Muscle layer of colon (tissue), 2 donors: Measurements from ENCODE around the gene SCGB1D4.
"Not testable (repeated sequence)": the region's sequence is repeated elsewhere in the genome, so short reads cannot be mapped to it uniquely, and the experiment has no call there.

Source experiments
- H3K27ac ChIP-seq: one replicate; pipeline ENCODE4 v1.7.0; 2013; ENCODE audit warnings: low read depth, mild to moderate bottlenecking, low read length, moderate library complexity
- H3K27me3 ChIP-seq, 2 donors: one replicate each; pipeline ENCODE4 v1.7.0; 2013; ENCODE audit warnings: low read length in 2 of 2, mild to moderate bottlenecking in 2 of 2; ENCODE audit not compliant: insufficient read depth in 2 of 2, control insufficient read depth in 1 of 2
- H3K36me3 ChIP-seq: one replicate; pipeline ENCODE4 v1.7.0; 2013; ENCODE audit warnings: mild to moderate bottlenecking, low read length; ENCODE audit not compliant: insufficient read depth
- H3K4me1 ChIP-seq: one replicate; pipeline ENCODE4 v1.7.0; 2013; ENCODE audit warnings: mild to moderate bottlenecking, low read length; ENCODE audit not compliant: insufficient read depth
- H3K4me3 ChIP-seq, 2 donors: one replicate each; pipeline ENCODE4 v1.7.0; 2013; ENCODE audit warnings: low read length in 2 of 2, low read depth in 1 of 2, mild to moderate bottlenecking in 1 of 2, moderate library complexity in 1 of 2
- H3K9ac ChIP-seq: one replicate; pipeline ENCODE4 v1.7.0; 2013; ENCODE audit warnings: low read length
- H3K9me3 ChIP-seq: one replicate; pipeline ENCODE4 v1.7.0; 2013; ENCODE audit warnings: mild to moderate bottlenecking, low read length
- donor health status: abdominal sarcoma.
- donor health status: Adenocarcinoma of cecum.

Gene SCGB1D4

DNA sequence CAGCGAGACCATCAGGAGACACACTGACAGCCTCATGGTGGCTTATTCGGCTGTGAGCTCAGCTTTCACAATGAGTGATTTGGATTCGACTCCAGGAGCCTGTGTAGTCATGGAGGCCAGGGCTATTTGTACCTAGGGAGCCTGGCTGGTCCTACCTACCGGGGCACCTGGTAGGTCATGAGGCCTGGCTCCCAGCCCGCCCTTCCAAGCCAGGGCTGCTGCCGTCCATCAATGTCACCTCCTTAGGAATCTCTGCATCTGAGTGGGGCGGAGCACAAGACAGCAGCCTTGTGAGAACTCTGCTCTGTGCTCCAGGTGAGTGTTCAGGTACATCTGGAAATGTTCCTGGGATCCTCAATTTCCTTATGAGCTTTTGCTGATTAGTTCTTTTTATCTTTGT is at the start of gene SCGB1D4:
SCGB1D4 (minus strand) TSS at position 101 of the 400 bp plus-strand sequence; CDS start at position 36, 65 bp downstream.
- Histone ChIP-seq H3K27ac (no peak within 1 kb of the TSS), H3K9me3 (no peaks in the 10 kb centered on the region), H3K9ac (no peak within 1 kb of the TSS), H3K4me3 (no peak within 1 kb of the TSS), H3K27me3 (no peaks in the 10 kb centered on the region), H3K36me3 (no peaks in the 10 kb centered on the region), H3K4me1 (no peaks in the 10 kb centered on the region)

- H3K27ac ChIP-seq: no peak overlapping the region
- H3K4me1 ChIP-seq: no peaks in the 10 kb centered on the region
- H3K9me3 ChIP-seq: no peaks in the 10 kb centered on the region
- no peaks in the 10 kb centered on the region for H3K36me3 ChIP-seq
- no peaks in the 10 kb centered on the region for H3K27me3 ChIP-seq
- no peak overlapping the region for H3K9ac ChIP-seq
- no peak overlapping the region for H3K4me3 ChIP-seq
Measured at GRCh38 chr11:62345861-62346260, 47.0 kb upstream of the SCGB1D4 start.

DNA sequence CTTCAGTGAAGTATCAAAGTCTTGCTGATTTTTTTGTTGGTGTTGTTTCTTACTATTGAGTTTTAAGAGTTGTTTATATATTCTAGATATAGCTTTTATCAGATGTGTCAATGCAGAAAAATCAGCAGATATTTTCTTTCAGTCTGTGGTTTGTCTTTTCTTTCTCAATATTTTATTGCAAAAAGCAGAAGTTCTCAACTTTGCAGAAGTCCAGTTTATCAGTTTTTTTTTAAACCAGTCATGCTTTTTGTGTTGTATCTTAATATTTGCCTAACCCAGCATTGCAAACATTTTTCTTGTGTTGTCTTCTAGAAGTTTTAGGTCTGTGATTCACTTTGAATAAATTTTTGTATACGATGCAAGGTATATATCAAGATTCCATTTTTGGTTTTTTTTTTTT is 45.3 kb upstream of the SCGB1D4 start:
- Histone ChIP-seq H3K27ac (no peak overlapping the region), H3K27me3 (no peaks in the 10 kb centered on the region), H3K9ac (no peak overlapping the region), H3K4me3 (no peak overlapping the region), H3K4me1 (no peaks in the 10 kb centered on the region), H3K9me3 (no peaks in the 10 kb centered on the region), H3K36me3 (no peaks in the 10 kb centered on the region)

DNA sequence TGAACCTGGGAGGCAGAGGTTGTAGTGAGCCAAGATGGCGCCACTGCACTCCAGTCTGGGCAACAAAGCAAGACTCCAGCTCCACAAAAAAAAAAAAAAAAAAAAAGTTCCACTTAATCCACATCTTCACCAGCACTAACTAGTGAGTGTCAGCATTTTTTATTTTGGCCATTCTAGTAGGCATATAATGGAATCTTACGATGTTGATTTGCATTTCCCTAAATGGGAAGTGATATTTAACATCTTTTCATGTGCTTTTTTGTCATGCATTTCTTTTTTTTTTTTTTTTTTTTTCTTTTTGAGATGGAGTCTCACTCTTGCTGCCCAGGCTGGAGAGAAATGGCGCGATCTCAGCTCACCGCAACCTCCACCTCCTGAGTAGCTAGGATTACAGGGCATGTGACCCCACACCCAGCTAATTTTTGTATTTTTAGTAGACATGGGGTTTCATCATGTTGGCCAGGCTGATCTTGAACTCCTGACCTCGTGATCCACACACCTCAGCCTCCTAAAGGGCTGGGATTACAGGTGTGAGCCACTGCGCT is 44.8 kb upstream of the SCGB1D4 start:
- not testable (repeated sequence) for H3K36me3 ChIP-seq, H3K9me3 ChIP-seq, H3K4me3 ChIP-seq, H3K9ac ChIP-seq, H3K27ac ChIP-seq, H3K27me3 ChIP-seq, H3K4me1 ChIP-seq

GRCh38 chr11:62341588-62341987 is 42.7 kb upstream of the SCGB1D4 start:
- H3K4me1 ChIP-seq: no peaks in the 10 kb centered on the region
- no peaks in the 10 kb centered on the region for H3K36me3 ChIP-seq
- H3K27ac ChIP-seq: no peak overlapping the region
- H3K4me3 ChIP-seq: no peak overlapping the region
- no peaks in the 10 kb centered on the region for H3K27me3 ChIP-seq
- H3K9ac ChIP-seq: no peak overlapping the region
- H3K9me3 ChIP-seq: no peaks in the 10 kb centered on the region

DNA sequence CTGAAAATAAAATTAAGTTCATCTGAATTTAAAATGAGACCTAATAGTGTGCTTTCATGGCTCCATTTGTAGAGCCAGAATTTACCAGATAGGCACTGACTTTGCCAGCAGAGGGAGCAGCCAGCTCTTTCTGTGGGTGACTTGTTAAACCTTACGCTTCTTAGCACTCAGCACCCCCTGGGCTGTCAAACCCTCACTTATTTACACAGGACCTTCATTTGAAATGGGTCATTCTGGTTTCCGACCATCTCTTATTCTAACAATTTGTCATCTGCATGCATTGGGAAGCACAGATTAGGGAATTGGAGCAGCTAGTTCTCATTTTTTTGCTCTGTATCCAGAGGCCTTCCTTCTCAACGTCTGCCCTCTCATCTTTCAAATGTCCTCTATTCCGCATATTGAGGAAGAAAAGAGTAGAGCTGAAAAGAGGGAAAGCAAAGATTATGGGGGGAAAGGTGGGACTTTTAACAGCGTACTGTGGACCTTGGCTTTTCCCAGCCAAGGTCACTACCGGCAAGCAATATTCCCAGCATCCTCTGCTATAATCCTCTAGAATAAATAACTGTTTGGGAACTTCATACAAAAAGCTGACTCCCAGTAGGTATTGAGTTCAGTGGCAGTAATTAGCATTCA is 41.5 kb upstream of the SCGB1D4 start:
- Histone ChIP-seq H3K9ac (no peak overlapping the region), H3K4me3 (no peak overlapping the region), H3K27me3 (no peaks in the 10 kb centered on the region), H3K36me3 (no peaks in the 10 kb centered on the region), H3K27ac (no peak overlapping the region), H3K4me1 (no peaks in the 10 kb centered on the region), H3K9me3 (no peaks in the 10 kb centered on the region)

GRCh38 chr11:62338218-62338617 is 39.3 kb upstream of the SCGB1D4 start:
- no peaks in the 10 kb centered on the region for H3K36me3 ChIP-seq
- H3K9ac ChIP-seq: no peak overlapping the region
- no peaks in the 10 kb centered on the region for H3K9me3 ChIP-seq
- H3K27ac ChIP-seq: no peak overlapping the region
- H3K4me1 ChIP-seq: no peaks in the 10 kb centered on the region
- H3K4me3 ChIP-seq: peak overlapping the region in 1 of 2 donors; percentile 80
- no peaks in the 10 kb centered on the region for H3K27me3 ChIP-seq

GRCh38 chr11:62337303-62338181 is 38.7 kb upstream of the SCGB1D4 start, which contains the start of gene ASRGL1:
Gene ASRGL1 (plus strand): TSS chr11:62337448. CDS start chr11:62337978, 530 bp downstream.
- Histone ChIP-seq H3K27me3 (no peaks in the 10 kb centered on the region), H3K4me3 (peak within 1 kb of the TSS; percentile 66 to 80), H3K4me1 (no peaks in the 10 kb centered on the region), H3K9me3 (no peaks in the 10 kb centered on the region), H3K36me3 (no peaks in the 10 kb centered on the region), H3K27ac (peak within 1 kb of the TSS; percentile 64), H3K9ac (no peak within 1 kb of the TSS)

- Histone ChIP-seq H3K4me3 (peak overlapping the region; percentile 66 to 80), H3K27ac (peak overlapping the region; percentile 64)
- not testable (repeated sequence) for H3K9ac ChIP-seq, H3K36me3 ChIP-seq, H3K27me3 ChIP-seq, H3K9me3 ChIP-seq, H3K4me1 ChIP-seq
Measured at GRCh38 chr11:62336949-62337302, 38.1 kb upstream of the SCGB1D4 start.

DNA sequence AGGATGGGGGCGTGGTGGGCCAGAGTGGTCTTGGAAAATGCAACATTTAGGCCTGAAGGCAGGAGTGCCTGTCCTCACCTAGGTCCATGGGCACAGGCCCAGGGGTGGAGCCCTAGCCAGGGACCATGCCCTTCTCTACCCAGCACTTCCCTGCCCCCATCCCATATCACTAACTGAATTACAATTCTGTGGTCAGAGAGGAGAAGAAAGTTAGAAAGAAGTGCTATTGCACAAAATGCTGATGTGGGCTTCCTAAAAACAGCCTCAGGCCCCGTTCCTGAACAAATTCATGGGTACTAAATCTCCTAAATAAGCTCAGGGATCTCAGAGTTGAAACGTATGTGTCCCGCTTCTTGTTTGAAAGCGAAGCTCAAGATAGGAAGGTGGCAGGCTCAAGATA is 34.9 kb upstream of the SCGB1D4 start:
- Histone ChIP-seq H3K9ac (no peak overlapping the region), H3K27me3 (no peaks in the 10 kb centered on the region), H3K27ac (no peak overlapping the region), H3K9me3 (no peaks in the 10 kb centered on the region), H3K4me1 (no peaks in the 10 kb centered on the region), H3K4me3 (no peak overlapping the region), H3K36me3 (no peaks in the 10 kb centered on the region)

DNA sequence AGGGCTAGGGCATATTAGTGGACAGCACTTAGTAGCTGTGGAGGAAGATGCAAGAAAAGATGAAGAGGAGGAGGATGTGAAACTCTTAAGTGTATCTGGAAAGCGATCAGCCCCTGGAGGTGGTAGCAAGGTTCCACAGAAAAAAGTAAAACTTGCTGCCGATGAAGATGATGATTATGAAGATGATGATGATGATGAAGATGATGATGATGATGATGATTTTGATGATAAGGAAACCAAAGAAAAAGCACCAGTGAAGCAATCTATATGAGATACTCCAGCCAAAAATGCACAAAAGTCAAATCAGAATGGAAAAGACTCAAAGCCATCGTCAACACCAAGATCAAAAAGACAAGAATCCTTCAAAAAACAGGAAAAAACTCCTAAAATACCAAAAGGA is 32.4 kb upstream of the SCGB1D4 start:
- not testable (repeated sequence) for H3K9ac ChIP-seq, H3K4me1 ChIP-seq, H3K4me3 ChIP-seq, H3K36me3 ChIP-seq, H3K27me3 ChIP-seq, H3K9me3 ChIP-seq, H3K27ac ChIP-seq
